BJ (cell line): ENCODE measurements around the gene TXNRD3. TPM values are rescaled to one million over a fixed set of nuclear protein-coding genes. Genes with fewer than 3 reads are reported as not detected.

ENCODE experiments used
- CTCF ChIA-PET: fragments of 350-600 bp; formaldehyde crosslinking; extraction: SDS; loops from one replicate; lab custom pipeline; 2021; ENCODE audit warnings: antibody characterized with exemption, inconsistent platforms; lab: Yijun Ruan, JAX
- POLR2A ChIA-PET: fragments of 300-600 bp; sonication (Branson Sonifier 250); formaldehyde crosslinking; extraction: SDS; loops from one replicate; lab custom pipeline; 2021; ENCODE audit warnings: antibody characterized with exemption; lab: Charles Lee
- DNase-seq: peaks from one replicate; pipeline ENCODE4 v3.0.0-alpha.2; 2011; ENCODE audit warnings: low read depth
- H3K27me3 ChIP-seq: 2 replicates; pipeline ENCODE4 v1.6.0; 2011; ENCODE audit warnings: low read length; ENCODE audit not compliant: control insufficient read depth, insufficient read depth
- H3K36me3 ChIP-seq: 2 replicates; pipeline ENCODE4 v1.5.1; 2011; ENCODE audit warnings: low read length; ENCODE audit not compliant: control insufficient read depth, insufficient read depth
- H3K4me3 ChIP-seq: 2 replicates; pipeline ENCODE4 v1.5.1; 2011; ENCODE audit warnings: low read depth, mild to moderate bottlenecking, control low read depth, low read length
- polyA plus RNA-seq: library from polyadenylated mRNA; depleted of rRNA; stranded (reverse); fragments of >200 nt; gene quantifications from 2 replicates; pipeline ENCODE4 v1.2.3, GENCODE V29; 2011
- TF ChIP-seq, protein P1 (sequence below): IDR thresholded peaks from 2 replicates; pipeline ENCODE4 v1.5.1; 2011; ENCODE audit warnings: low read depth, mild to moderate bottlenecking, control low read depth, inconsistent platforms, low read length, moderate library complexity; ENCODE audit not compliant: insufficient read depth

TXNRD3 gene
- polyA plus RNA-seq, 1 experiment, result 4.4 TPM

DNA sequence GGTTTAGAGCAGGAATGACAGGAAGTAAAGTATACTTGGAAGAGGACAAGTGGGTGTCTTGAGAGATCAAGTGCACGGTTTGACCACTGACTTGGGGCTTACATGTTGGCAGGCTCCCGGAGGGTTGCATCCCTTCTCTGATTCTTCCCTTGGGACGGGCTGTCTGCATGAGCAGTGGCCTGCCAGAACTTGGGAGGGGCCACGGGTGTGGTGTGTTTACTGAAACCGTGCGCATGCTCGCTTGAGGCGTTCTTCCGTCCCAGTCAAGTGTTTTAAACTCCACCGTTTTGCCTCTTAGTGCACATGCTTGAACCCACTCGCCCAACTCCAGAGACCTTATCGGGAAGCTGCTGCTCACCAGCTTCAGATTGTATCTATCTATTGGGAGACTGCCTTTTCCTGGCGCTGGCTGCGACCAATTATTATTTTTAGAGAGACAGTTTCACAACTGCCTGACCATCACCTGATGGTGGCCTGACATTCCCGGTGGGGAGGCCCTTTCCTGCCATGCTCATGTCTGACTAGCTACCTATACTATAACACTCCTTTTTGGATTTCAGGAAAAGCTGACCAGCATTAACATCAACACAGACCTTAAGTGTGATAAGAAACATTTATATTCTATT is 81.3 kb downstream of the TXNRD3 start:
- H3K36me3 ChIP-seq, result no peaks in the 10 kb centered on the region
- CTCF ChIA-PET, result no interaction called here
- DNase-seq, result no peak
- H3K4me3 ChIP-seq, result no peak overlapping the region
- POLR2A ChIA-PET, result no interaction called here
- TF ChIP-seq, protein P1, sequence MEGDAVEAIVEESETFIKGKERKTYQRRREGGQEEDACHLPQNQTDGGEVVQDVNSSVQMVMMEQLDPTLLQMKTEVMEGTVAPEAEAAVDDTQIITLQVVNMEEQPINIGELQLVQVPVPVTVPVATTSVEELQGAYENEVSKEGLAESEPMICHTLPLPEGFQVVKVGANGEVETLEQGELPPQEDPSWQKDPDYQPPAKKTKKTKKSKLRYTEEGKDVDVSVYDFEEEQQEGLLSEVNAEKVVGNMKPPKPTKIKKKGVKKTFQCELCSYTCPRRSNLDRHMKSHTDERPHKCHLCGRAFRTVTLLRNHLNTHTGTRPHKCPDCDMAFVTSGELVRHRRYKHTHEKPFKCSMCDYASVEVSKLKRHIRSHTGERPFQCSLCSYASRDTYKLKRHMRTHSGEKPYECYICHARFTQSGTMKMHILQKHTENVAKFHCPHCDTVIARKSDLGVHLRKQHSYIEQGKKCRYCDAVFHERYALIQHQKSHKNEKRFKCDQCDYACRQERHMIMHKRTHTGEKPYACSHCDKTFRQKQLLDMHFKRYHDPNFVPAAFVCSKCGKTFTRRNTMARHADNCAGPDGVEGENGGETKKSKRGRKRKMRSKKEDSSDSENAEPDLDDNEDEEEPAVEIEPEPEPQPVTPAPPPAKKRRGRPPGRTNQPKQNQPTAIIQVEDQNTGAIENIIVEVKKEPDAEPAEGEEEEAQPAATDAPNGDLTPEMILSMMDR, result no peak
- peaks cover 9% of the 10 kb centered on the region for H3K27me3 ChIP-seq

DNA sequence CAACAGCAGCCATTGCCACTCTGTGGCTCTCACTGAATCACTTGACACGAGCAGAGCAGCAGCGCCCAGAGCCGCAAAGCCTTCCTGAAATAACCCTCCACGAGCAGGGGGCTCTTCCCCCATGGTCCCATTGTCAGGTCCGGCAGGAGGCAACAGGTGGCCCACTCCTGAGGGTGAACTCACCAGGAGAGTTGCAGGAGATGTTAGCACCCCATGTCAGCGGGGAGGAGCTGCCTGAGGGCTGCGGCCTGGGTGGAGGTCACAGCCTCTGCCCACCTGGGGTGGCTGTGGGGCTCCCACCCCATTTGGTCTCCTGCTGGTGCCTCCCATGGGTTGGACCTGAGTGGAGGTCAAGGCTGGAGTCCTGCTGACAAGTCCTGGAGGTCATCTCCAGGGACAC is 83.8 kb downstream of the TXNRD3 start:
- H3K4me3 ChIP-seq, result no peak overlapping the region
- CTCF ChIA-PET, result no interaction called here
- no peaks in the 10 kb centered on the region for H3K36me3 ChIP-seq
- no peak for DNase-seq
- peaks cover 15% of the 10 kb centered on the region for H3K27me3 ChIP-seq
- POLR2A ChIA-PET, result no interaction called here
- TF ChIP-seq, protein P1, result no peak

DNA sequence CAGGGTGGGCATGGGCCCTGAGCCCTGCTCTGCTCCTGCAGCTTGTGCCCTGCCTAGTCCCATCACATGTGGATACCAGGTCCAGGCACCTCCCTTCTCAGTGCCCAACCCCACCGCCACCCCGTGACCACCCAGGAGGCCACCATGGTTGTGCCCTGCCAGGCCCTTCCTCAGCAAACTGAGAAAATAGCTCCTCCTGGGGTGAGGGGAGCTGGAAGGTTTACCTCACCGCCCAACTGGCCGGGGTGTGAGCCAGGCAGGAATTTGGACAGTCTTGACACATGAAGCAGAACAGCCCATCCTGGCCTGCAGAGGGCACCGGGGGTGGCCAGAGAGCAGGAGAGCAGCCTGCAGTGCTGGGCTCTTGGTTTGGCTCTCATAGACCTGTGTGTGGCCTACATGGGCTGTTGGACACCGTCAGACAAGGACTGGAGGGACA is 84.8 kb downstream of the TXNRD3 start:
- POLR2A ChIA-PET, result no interaction called here
- no peak overlapping the region for H3K4me3 ChIP-seq
- TF ChIP-seq, protein P1, result no peak

DNA sequence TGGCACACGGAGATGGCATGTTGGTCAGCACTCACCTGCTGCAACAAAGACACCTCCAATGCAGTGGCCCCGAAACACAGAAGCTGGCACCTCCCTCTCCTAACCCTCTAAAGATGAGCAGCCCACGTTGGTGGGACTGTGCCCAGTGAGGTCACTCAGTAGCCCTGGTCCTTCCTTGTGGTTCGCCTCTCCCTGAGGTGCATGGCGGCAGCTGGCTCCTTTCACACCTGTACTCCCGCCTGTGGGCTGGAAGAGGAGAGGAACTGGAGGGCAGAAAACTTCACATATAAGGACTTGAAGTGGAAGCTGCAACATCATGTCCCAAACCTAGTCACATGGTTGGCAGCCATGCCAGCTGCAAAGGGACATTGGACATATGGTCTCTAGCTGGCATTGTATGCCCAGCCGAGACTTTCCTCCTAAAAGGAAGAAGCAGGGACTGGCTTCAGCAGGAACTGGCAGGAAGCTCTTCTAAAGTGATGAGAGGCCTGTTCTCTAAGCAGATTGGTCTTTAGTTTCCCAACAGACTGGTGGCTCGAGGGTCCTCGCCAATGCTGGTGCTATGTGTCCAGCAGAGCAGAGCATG is 85.4 kb downstream of the TXNRD3 start:
- no peak for DNase-seq
- Histone ChIP-seq H3K27me3 (peaks cover 21% of the 10 kb centered on the region), H3K36me3 (no peaks in the 10 kb centered on the region), H3K4me3 (no peak overlapping the region)
- TF ChIP-seq, protein P1, result no peak
- POLR2A ChIA-PET, result no interaction called here
- CTCF ChIA-PET, result no interaction called here

More for the DNA sequence above, 84.8 kb downstream of the TXNRD3 start:
- no peak for DNase-seq
- CTCF ChIA-PET, result no interaction called here
- Histone ChIP-seq H3K36me3 (no peaks in the 10 kb centered on the region), H3K27me3 (peaks cover 19% of the 10 kb centered on the region)

DNA sequence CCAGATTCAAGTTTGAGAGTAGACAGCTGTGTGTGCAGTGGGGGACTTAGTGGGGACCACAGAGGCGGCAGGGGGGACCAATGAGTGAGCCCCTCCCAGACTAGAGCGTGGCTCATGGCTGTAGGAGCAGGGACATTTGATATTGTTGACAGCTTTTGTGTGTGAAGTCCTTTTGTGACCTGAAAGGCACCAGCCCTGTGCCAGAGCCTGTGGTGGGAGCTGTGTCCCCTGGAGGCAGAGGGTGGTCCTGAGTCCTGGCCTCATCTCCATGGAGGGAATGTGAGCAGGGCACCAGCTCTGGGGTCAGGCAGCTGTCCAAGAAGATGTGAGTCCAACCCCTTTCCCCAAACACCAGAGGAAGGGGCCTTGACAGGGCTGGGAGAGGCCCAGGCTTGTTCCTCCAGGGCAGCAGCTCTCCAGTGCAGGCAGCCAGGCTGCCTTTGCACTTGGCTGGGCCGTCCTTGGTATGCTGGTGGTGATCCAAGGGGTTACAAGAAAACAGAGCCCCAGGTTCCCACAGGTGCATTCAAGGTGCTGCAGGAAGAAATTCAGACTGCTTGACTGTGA is 86.1 kb downstream of the TXNRD3 start:
- Histone ChIP-seq H3K4me3 (no peak overlapping the region), H3K36me3 (no peaks in the 10 kb centered on the region), H3K27me3 (peaks cover 23% of the 10 kb centered on the region)
- TF ChIP-seq, protein P1, result no peak
- DNase-seq, result no peak
- ChIA-PET POLR2A (no interaction called here), CTCF (no interaction called here)
